MM.1S (cell line): Measurements from ENCODE around the gene GPSM1.
A peak's percentile ranks its signal among the peaks of the same experiment; 100 is the strongest.

Experiments
- CTCF ChIP-seq: fragments of 300-600 bp; sonication (generic); IDR thresholded peaks from 2 replicates; pipeline ENCODE4 v1.5.1; 2016; ENCODE audit warnings: antibody characterized with exemption, low read length, mixed read lengths
- EZH2 ChIP-seq: fragments of 300-600 bp; sonication (generic); optimal IDR thresholded peaks from 2 replicates; pipeline ENCODE3; 2017; ENCODE audit warnings: low read depth, mild to moderate bottlenecking, antibody characterized with exemption, low read length, mixed read lengths
- EZH2phosphoT487 ChIP-seq: fragments of 300-600 bp; sonication (generic); IDR thresholded peaks from 2 replicates; pipeline ENCODE4 v1.6.1; 2018; ENCODE audit warnings: antibody characterized with exemption, low read length

- TF ChIP-seq CTCF (peak; percentile 82), EZH2phosphoT487 (no peak), EZH2 (no peak)
Measured at GRCh38 chr9:136400038-136400834, 72.9 kb downstream of the GPSM1 start, which contains the start of gene SNAPC4.
